K562 (cell line): ENCODE data around the gene RHAG.

Source experiments
- C11orf30 ChIP-seq: fragments of 450-650 bp; IDR thresholded peaks from 2 replicates; pipeline ENCODE4 v1.6.1; 2016; ENCODE audit warnings: low read depth, mild to moderate bottlenecking
- CTCF ChIP-seq, 3 experiments: IDR thresholded peaks in 2 of 3; conservative IDR thresholded peaks in 1 of 3; 2 replicates each; pipeline ENCODE4 v1.5.1; 2011 to 2012; ENCODE audit warnings: low read length in 3 of 3, mild to moderate bottlenecking in 3 of 3, control low read depth in 2 of 3, improper control_type of control experiment in 1 of 3, inconsistent platforms in 1 of 3, low read depth in 1 of 3, mixed read lengths in 1 of 3, moderate library complexity in 1 of 3; ENCODE audit not compliant: insufficient read depth in 2 of 3
- ELK1 ChIP-seq: sonication (generic); formaldehyde crosslinking; IDR thresholded peaks from 2 replicates; pipeline ENCODE4 v1.8.1; 2022; ENCODE audit warnings: missing genetic modification reagents
- EZH2 ChIP-seq: IDR thresholded peaks from 2 replicates; pipeline ENCODE4 v1.6.1; 2012; ENCODE audit warnings: low read depth, mild to moderate bottlenecking, inconsistent platforms, low read length, borderline replicate concordance
- GABPA ChIP-seq: fragments of 200-800 bp; sonication (Bioruptor generic); conservative IDR thresholded peaks from 2 replicates; pipeline ENCODE4 v1.6.1; 2016; ENCODE audit warnings: low read depth, missing genetic modification characterization, missing compliant biosample characterization
- GATA2 ChIP-seq: sonication (generic); formaldehyde crosslinking; IDR thresholded peaks from 2 replicates; pipeline ENCODE4 v1.4.0; 2020; ENCODE audit warnings: mild to moderate bottlenecking, missing genetic modification reagents
- KAT7 ChIP-seq: sonication (generic); formaldehyde crosslinking; IDR thresholded peaks from 2 replicates; pipeline ENCODE4 v1.8.0; 2022; ENCODE audit warnings: missing genetic modification reagents, mild to moderate bottlenecking, borderline replicate concordance
- KLF16 ChIP-seq: IDR thresholded peaks from 2 replicates; pipeline ENCODE4 v1.6.1; 2016; ENCODE audit warnings: antibody characterized with exemption
- PCBP2 ChIP-seq: fragments of 200-400 bp; formaldehyde crosslinking; IDR thresholded peaks from 2 replicates; pipeline ENCODE4 v1.6.1; 2018; ENCODE audit warnings: low read length, low read depth, mild to moderate bottlenecking, moderate library complexity; ENCODE audit not compliant: poor library complexity, severe bottlenecking
- POLR2A ChIP-seq: fragments of 450-650 bp; conservative IDR thresholded peaks from 2 replicates; pipeline ENCODE4 v1.6.1; 2016
- TAF1 ChIP-seq: IDR thresholded peaks from 2 replicates; pipeline ENCODE4 v1.6.1; 2011; ENCODE audit warnings: mild to moderate bottlenecking, low read length, moderate library complexity; ENCODE audit not compliant: insufficient read depth, control insufficient read depth, severe bottlenecking; ENCODE audit errors: extremely low read depth
- XRCC5 ChIP-seq: fragments of 200-400 bp; formaldehyde crosslinking; IDR thresholded peaks from 2 replicates; pipeline ENCODE4 v1.6.1; 2017; ENCODE audit warnings: low read depth, mild to moderate bottlenecking, low read length
- ZNF41 ChIP-seq: fragments of 250-450 bp; sonication (Bioruptor Pico); conservative IDR thresholded peaks from 2 replicates; pipeline ENCODE4 v1.4.0; 2020; ENCODE audit warnings: mild to moderate bottlenecking

GRCh38 chr6:49666930-49667757 lies 30.5 kb upstream of the RHAG start:
- TF ChIP-seq EZH2 (no peak), GATA2 (no peak), KLF16 (no peak), ZNF41 (CRISPR knock-in tag) (no peak), PCBP2 (no peak), XRCC5 (no peak), TAF1 (no peak), KAT7 (CRISPR knock-in tag) (no peak), CTCF (IDR thresholded peaks at IDR 0.05 in 2 of 3, conservative IDR thresholded peaks at IDR 0.05 in 1 of 3; ENCODE audit: insufficient read depth in 2 of 3, low read depth in 1 of 3, low read length in 3 of 3) (no peak), C11orf30 (no peak), GABPA (no peak), POLR2A (no peak), ELK1 (CRISPR knock-in tag) (no peak)
